GM12892 (cell line): ENCODE data around the gene ABCB9.

Experiments
- POLR2A ChIP-seq: IDR thresholded peaks from 2 replicates; pipeline ENCODE4 v1.6.1; 2011; ENCODE audit warnings: low read depth, low read length, control low read depth
- POLR2AphosphoS5 ChIP-seq: IDR thresholded peaks from 2 replicates; pipeline ENCODE4 v1.6.1; 2011; ENCODE audit warnings: low read depth, low read length, control low read depth
- TAF1 ChIP-seq: IDR thresholded peaks from 2 replicates; pipeline ENCODE4 v1.6.1; 2011; ENCODE audit warnings: low read depth, mild to moderate bottlenecking, control low read depth, low read length, borderline replicate concordance

GRCh38 chr12:122966743-122967550, 684 bp upstream of the ABCB9 start:
- TF ChIP-seq POLR2A (no peak), POLR2AphosphoS5 (no peak), TAF1 (no peak)
